ENCODE results near the gene ACOXL.

ACOXL gene

GRCh38 chr2:111134055-111134454 is 401.7 kb downstream of the ACOXL start:
- no peak for DNase-seq (ENCODE audit: low read depth, low spot score)

GRCh38 chr2:111135237-111135909 is 403.0 kb downstream of the ACOXL start:
- DNase-seq (ENCODE audit: low read depth, low spot score), result no peak

GRCh38 chr2:111135910-111136297 is 403.5 kb downstream of the ACOXL start:
- peak; percentile 48 for DNase-seq (ENCODE audit: low read depth, low spot score)

GRCh38 chr2:111138839-111139238 is 406.5 kb downstream of the ACOXL start:
- DNase-seq (ENCODE audit: low read depth, low spot score), result no peak

- no peak for DNase-seq (ENCODE audit: low read depth, low spot score)
Observed at GRCh38 chr2:111139637-111140317, 407.4 kb downstream of the ACOXL start.

GRCh38 chr2:111140815-111141214 is 408.4 kb downstream of the ACOXL start:
- no peak for DNase-seq (ENCODE audit: low read depth, low spot score)

- DNase-seq (ENCODE audit: low read depth, low spot score), result no peak
Observed at GRCh38 chr2:111142101-111142500, 409.7 kb downstream of the ACOXL start.

GRCh38 chr2:111143107-111143842 is 410.9 kb downstream of the ACOXL start:
- DNase-seq (ENCODE audit: low read depth, low spot score), result no peak

- no peak for DNase-seq (ENCODE audit: low read depth, low spot score)
Observed at GRCh38 chr2:111143843-111144198, 411.4 kb downstream of the ACOXL start.

- DNase-seq (ENCODE audit: low read depth, low spot score), result no peak
Observed at GRCh38 chr2:111145103-111145760, 412.9 kb downstream of the ACOXL start.

- no peak for DNase-seq (ENCODE audit: low read depth, low spot score)
Observed at GRCh38 chr2:111145951-111146350, 413.6 kb downstream of the ACOXL start.

GRCh38 chr2:111148225-111148873 is 416.0 kb downstream of the ACOXL start:
- DNase-seq (ENCODE audit: low read depth, low spot score), result no peak

GRCh38 chr2:111148925-111149324 is 416.6 kb downstream of the ACOXL start:
- DNase-seq (ENCODE audit: low read depth, low spot score), result no peak

GRCh38 chr2:111149882-111150455 is 417.6 kb downstream of the ACOXL start:
- no peak for DNase-seq (ENCODE audit: low read depth, low spot score)

- no peak for DNase-seq (ENCODE audit: low read depth, low spot score)
Observed at GRCh38 chr2:111154758-111155157, 422.4 kb downstream of the ACOXL start.

GRCh38 chr2:111155610-111156009 is 423.2 kb downstream of the ACOXL start:
- no peak for DNase-seq (ENCODE audit: low read depth, low spot score)

GRCh38 chr2:111156529-111156928 is 424.2 kb downstream of the ACOXL start:
- DNase-seq (ENCODE audit: low read depth, low spot score), result no peak

- DNase-seq (ENCODE audit: low read depth, low spot score), result no peak
Observed at GRCh38 chr2:111157071-111157661, 424.8 kb downstream of the ACOXL start.

- DNase-seq (ENCODE audit: low read depth, low spot score), result no peak
Observed at GRCh38 chr2:111157798-111158197, 425.4 kb downstream of the ACOXL start.

- no peak for DNase-seq (ENCODE audit: low read depth, low spot score)
Observed at GRCh38 chr2:111159641-111160040, 427.3 kb downstream of the ACOXL start.

- DNase-seq (ENCODE audit: low read depth, low spot score), result peak; percentile 32
Observed at GRCh38 chr2:111160758-111161157, 428.4 kb downstream of the ACOXL start.
